A549 treated with DMSO at 1 μM for 4 hours (cell line): ENCODE results near the gene MYH14. TPM values are rescaled to one million over a fixed set of nuclear protein-coding genes. Genes with fewer than 3 reads are reported as not detected.

Source experiments
- total RNA-seq: library from RNA; stranded (reverse); fragments of 200-300 nt; extraction: Qiagen RNA extraction; gene quantifications from 5 replicates; pipeline ENCODE4 v1.2.3, GENCODE V29; 2022; ENCODE audit warnings: low read depth

MYH14 gene
- total RNA-seq, result 5.5 to 7.0 TPM (median 6.6 TPM) in 5 replicates

GRCh38 chr19:50203281-50204080 is at the start of gene MYH14:
Gene MYH14 (plus strand): TSS chr19:50203622. CDS start chr19:50210366, 6,744 bp downstream.

GRCh38 chr19:50162988-50163387 is 40.4 kb upstream of the MYH14 start, which contains the start of gene IZUMO2:
Gene IZUMO2 (minus strand): TSS chr19:50163281. CDS start chr19:50163194, 87 bp downstream.

GRCh38 chr19:50329146-50329925 is 125.9 kb downstream of the MYH14 start, which contains the start of gene KCNC3:
Gene KCNC3 (minus strand): TSS chr19:50329377. CDS start chr19:50329082, 295 bp downstream.

Other genes with a start within 250 kb of the MYH14 start
- gene SIGLEC11, start 242.4 kb upstream of the MYH14 start, total RNA-seq, result not detected in 5 replicates
- 36.7 to 43.4 TPM (median 42.8 TPM) in 5 replicates for gene VRK3, start 178.2 kb upstream of the MYH14 start, total RNA-seq
- 9.1 to 12.1 TPM (median 11.4 TPM) in 5 replicates for gene ZNF473, start 177.6 kb upstream of the MYH14 start, total RNA-seq
- gene IZUMO2, start 40.3 kb upstream of the MYH14 start, total RNA-seq, result not detected in 5 replicates
- gene KCNC3, start 125.8 kb downstream of the MYH14 start, total RNA-seq, result 1.1 to 1.7 TPM (median 1.4 TPM) in 5 replicates
- 0.58 to 1.6 TPM (median 1.4 TPM) in 5 replicates for gene NAPSA, start 162.0 kb downstream of the MYH14 start, total RNA-seq
- gene NR1H2, start 172.8 kb downstream of the MYH14 start, total RNA-seq, result 72.0 to 82.4 TPM (median 77.5 TPM) in 5 replicates
- 59.3 to 87.5 TPM (median 80.5 TPM) in 5 replicates for gene POLD1, start 180.7 kb downstream of the MYH14 start, total RNA-seq
- 0.21 to 0.56 TPM (median 0.42 TPM) in 5 replicates for gene SPIB, start 215.3 kb downstream of the MYH14 start, total RNA-seq
- not detected in 5 replicates for gene MYBPC2, start 229.3 kb downstream of the MYH14 start, total RNA-seq